ENCODE measurements around the gene SLC16A8.
"Not testable (repeated sequence)": the region's sequence is repeated elsewhere in the genome, so short reads cannot be mapped to it uniquely, and the experiment has no call there.

The SLC16A8 gene

DNA sequence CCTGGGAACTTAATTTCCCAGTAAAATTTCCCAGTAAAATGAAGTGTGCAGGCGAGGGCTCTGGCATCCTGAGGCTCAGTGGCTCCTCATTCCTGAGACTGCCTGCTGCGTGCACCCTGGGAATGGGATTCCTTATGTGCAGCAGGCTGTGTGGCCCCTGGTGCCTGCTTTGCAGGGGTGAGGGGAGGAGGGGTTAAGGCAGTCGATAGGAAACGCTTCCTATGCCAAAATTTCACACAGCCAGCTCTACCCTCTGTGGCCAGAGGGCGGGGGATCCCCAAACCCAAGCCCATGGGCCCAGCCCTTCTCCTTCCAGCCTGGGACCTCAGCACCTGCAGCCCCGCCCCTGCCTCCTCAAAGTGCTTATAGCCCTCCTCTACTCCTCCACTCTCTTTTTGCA is 38.6 kb upstream of the SLC16A8 start:
- Histone ChIP-seq H3K27me3 (ENCODE audit: insufficient read depth, low read length) (no peaks in the 10 kb centered on the region), H3K4me2 (ENCODE audit: low read length) (no peak overlapping the region), H3K4me1 (ENCODE audit: insufficient read depth, low read length, severe bottlenecking) (no peaks in the 10 kb centered on the region), H4K20me1 (ENCODE audit: insufficient read depth, low read length) (no peaks in the 10 kb centered on the region), H3K9me2 (ENCODE audit: low read depth, low read length) (no peaks in the 10 kb centered on the region), H3K4me3 (ENCODE audit: low read depth, low read length, poor library complexity, severe bottlenecking) (no peak overlapping the region), H3K9me3 (ENCODE audit: low read length) (no peaks in the 10 kb centered on the region), H3F3A (ENCODE audit: insufficient read depth, low read length) (no peaks in the 10 kb centered on the region), H3K36me3 (ENCODE audit: insufficient read depth, low read length) (no peaks in the 10 kb centered on the region), H3K79me2 (ENCODE audit: insufficient read depth, low read length) (no peaks in the 10 kb centered on the region), H2AFZ (ENCODE audit: low read length) (no peak overlapping the region), H3K27ac (ENCODE audit: low read depth, low read length, poor library complexity, severe bottlenecking) (no peak overlapping the region), H3K9ac (ENCODE audit: low read length) (no peak overlapping the region)
- TF ChIP-seq EZH2 (IDR thresholded peaks at IDR 0.05; ENCODE audit: borderline replicate concordance, low read length): no peak
- TF ChIP-seq, protein P1, sequence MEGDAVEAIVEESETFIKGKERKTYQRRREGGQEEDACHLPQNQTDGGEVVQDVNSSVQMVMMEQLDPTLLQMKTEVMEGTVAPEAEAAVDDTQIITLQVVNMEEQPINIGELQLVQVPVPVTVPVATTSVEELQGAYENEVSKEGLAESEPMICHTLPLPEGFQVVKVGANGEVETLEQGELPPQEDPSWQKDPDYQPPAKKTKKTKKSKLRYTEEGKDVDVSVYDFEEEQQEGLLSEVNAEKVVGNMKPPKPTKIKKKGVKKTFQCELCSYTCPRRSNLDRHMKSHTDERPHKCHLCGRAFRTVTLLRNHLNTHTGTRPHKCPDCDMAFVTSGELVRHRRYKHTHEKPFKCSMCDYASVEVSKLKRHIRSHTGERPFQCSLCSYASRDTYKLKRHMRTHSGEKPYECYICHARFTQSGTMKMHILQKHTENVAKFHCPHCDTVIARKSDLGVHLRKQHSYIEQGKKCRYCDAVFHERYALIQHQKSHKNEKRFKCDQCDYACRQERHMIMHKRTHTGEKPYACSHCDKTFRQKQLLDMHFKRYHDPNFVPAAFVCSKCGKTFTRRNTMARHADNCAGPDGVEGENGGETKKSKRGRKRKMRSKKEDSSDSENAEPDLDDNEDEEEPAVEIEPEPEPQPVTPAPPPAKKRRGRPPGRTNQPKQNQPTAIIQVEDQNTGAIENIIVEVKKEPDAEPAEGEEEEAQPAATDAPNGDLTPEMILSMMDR (IDR thresholded peaks at IDR 0.05; ENCODE audit: low read length): no peak

DNA sequence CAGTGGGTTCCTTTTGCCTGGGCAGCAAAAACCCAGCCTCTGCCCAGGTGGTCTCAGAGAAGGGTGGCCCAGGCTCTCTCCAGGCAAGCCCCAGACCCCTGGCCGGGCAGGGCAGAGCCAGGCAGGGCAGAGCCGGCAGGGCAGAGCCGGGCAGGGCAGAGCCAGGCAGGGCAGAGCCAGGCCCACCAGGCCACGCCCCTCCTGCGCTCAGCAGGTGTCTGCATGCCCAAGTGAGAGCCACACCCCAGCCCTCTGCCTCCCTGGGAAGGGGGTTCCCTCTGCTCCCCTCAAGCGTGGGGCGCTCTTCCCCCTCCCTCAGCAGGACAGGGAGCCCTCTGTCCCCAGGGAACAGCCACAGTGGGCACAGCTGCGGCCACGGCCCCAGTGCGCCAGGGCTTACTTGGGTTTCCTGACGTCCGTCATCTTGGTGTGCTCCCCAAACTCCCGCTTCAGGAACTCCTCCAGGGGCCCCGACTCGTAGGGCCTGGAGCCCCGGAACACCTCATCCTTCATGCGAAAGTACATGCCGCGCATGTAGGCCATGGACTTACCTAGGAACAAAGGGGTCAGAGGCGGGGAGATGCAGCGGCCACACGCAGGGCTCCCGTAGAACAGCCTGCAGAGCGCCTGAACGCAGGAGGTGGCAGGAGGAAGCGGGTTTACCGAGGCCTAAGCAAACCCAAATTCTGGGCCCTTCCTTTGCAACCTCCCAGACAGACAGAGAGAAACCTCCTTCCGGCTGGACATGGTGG is 36.6 kb upstream of the SLC16A8 start:
- Histone ChIP-seq H3K36me3 (ENCODE audit: insufficient read depth, low read length) (no peaks in the 10 kb centered on the region), H3K27ac (ENCODE audit: low read depth, low read length, poor library complexity, severe bottlenecking) (no peak overlapping the region), H3K79me2 (ENCODE audit: insufficient read depth, low read length) (no peaks in the 10 kb centered on the region), H3K9me2 (ENCODE audit: low read depth, low read length) (no peaks in the 10 kb centered on the region), H3K9me3 (ENCODE audit: low read length) (no peaks in the 10 kb centered on the region), H3K4me3 (ENCODE audit: low read depth, low read length, poor library complexity, severe bottlenecking) (no peak overlapping the region), H3K4me1 (ENCODE audit: insufficient read depth, low read length, severe bottlenecking) (no peaks in the 10 kb centered on the region), H3F3A (ENCODE audit: insufficient read depth, low read length) (no peaks in the 10 kb centered on the region), H3K4me2 (ENCODE audit: low read length) (no peak overlapping the region), H3K9ac (ENCODE audit: low read length) (no peak overlapping the region), H3K27me3 (ENCODE audit: insufficient read depth, low read length) (no peaks in the 10 kb centered on the region), H4K20me1 (ENCODE audit: insufficient read depth, low read length) (no peaks in the 10 kb centered on the region), H2AFZ (ENCODE audit: low read length) (no peak overlapping the region)
- no peak for TF ChIP-seq EZH2 (IDR thresholded peaks at IDR 0.05; ENCODE audit: borderline replicate concordance, low read length)
- TF ChIP-seq, protein P1 (IDR thresholded peaks at IDR 0.05; ENCODE audit: low read length): no peak

DNA sequence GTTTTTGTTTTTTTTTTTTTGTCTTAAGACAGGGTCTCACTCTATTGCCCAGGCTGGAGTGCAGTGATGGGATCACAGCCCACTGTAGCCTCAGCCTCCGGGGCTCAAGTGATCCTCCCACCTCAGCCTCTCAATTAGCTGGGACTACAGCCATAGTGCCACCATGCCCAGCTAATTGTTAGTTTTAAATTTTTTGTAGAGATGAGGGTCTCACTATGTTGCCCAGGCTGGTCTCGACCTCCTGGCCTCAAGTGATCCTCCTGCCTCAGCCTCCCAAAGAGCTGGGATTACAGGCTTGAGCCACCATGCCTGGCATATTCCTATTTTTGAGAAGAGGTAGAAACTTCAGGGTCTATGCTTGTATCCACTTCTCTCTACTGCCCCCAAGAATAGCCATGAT is 34.8 kb upstream of the SLC16A8 start:
- H3K36me3 ChIP-seq (ENCODE audit: insufficient read depth, low read length); H3K27me3 ChIP-seq (ENCODE audit: insufficient read depth, low read length); H3F3A ChIP-seq (ENCODE audit: insufficient read depth, low read length); H3K9me2 ChIP-seq (ENCODE audit: low read depth, low read length); H3K27ac ChIP-seq (ENCODE audit: low read depth, low read length, poor library complexity, severe bottlenecking); H4K20me1 ChIP-seq (ENCODE audit: insufficient read depth, low read length); H3K4me3 ChIP-seq (ENCODE audit: low read depth, low read length, poor library complexity, severe bottlenecking); H3K9ac ChIP-seq (ENCODE audit: low read length); H3K4me2 ChIP-seq (ENCODE audit: low read length); H2AFZ ChIP-seq (ENCODE audit: low read length); H3K4me1 ChIP-seq (ENCODE audit: insufficient read depth, low read length, severe bottlenecking); H3K9me3 ChIP-seq (ENCODE audit: low read length); H3K79me2 ChIP-seq (ENCODE audit: insufficient read depth, low read length): not testable (repeated sequence)

DNA sequence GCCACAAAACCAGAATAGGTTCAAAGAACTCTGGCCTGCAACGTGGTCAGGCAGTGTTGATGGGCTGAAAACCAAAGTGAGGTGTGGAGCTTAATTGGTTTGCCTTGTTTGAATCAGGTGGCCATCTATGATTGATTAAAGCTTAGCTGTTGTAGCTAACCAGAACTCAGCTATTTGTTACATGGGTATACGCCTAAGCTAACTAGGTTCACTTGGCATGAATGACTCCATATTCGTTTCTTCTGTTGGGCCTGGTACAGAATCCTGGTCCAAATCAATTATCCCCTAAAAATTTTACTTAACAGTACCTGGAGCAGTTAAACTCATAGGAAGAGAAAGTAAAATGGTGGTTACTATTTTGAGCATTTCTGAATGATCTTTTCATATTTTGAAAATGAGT is 34.2 kb upstream of the SLC16A8 start:
- Histone ChIP-seq H2AFZ (ENCODE audit: low read length) (no peak overlapping the region), H3K27ac (ENCODE audit: low read depth, low read length, poor library complexity, severe bottlenecking) (no peak overlapping the region), H3F3A (ENCODE audit: insufficient read depth, low read length) (no peaks in the 10 kb centered on the region), H4K20me1 (ENCODE audit: insufficient read depth, low read length) (no peaks in the 10 kb centered on the region), H3K27me3 (ENCODE audit: insufficient read depth, low read length) (no peaks in the 10 kb centered on the region), H3K36me3 (ENCODE audit: insufficient read depth, low read length) (no peaks in the 10 kb centered on the region), H3K9me2 (ENCODE audit: low read depth, low read length) (no peaks in the 10 kb centered on the region), H3K9me3 (ENCODE audit: low read length) (no peaks in the 10 kb centered on the region), H3K4me2 (ENCODE audit: low read length) (no peak overlapping the region), H3K9ac (ENCODE audit: low read length) (no peak overlapping the region), H3K4me1 (ENCODE audit: insufficient read depth, low read length, severe bottlenecking) (no peaks in the 10 kb centered on the region), H3K79me2 (ENCODE audit: insufficient read depth, low read length) (no peaks in the 10 kb centered on the region), H3K4me3 (ENCODE audit: low read depth, low read length, poor library complexity, severe bottlenecking) (no peak overlapping the region)
- no peak for TF ChIP-seq EZH2 (IDR thresholded peaks at IDR 0.05; ENCODE audit: borderline replicate concordance, low read length)
- TF ChIP-seq, protein P1 (IDR thresholded peaks at IDR 0.05; ENCODE audit: low read length): no peak

DNA sequence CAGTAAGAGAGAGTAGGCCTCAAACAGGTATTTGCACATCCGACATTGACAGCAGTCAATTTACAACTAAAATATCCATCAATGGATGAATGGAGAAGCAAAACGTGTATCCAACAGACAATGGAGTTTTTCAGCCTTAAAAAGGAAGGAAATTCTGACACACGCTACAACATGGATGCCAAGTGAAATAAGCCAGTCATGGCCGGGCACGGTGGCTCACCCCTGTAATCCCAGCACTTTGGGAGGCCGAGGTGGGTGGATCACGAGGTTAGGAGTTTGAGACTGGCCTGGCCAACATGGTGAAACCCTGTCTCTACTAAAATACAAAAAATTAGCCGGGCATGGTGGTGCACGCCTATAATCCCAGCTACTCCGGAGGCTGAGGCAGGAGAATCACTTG is 33.6 kb upstream of the SLC16A8 start:
- H3K79me2 ChIP-seq (ENCODE audit: insufficient read depth, low read length); H3K9ac ChIP-seq (ENCODE audit: low read length); H3K9me3 ChIP-seq (ENCODE audit: low read length); H3K36me3 ChIP-seq (ENCODE audit: insufficient read depth, low read length); H3K4me1 ChIP-seq (ENCODE audit: insufficient read depth, low read length, severe bottlenecking); H3K27ac ChIP-seq (ENCODE audit: low read depth, low read length, poor library complexity, severe bottlenecking); H3K4me3 ChIP-seq (ENCODE audit: low read depth, low read length, poor library complexity, severe bottlenecking); H3F3A ChIP-seq (ENCODE audit: insufficient read depth, low read length); H2AFZ ChIP-seq (ENCODE audit: low read length); H3K4me2 ChIP-seq (ENCODE audit: low read length); H4K20me1 ChIP-seq (ENCODE audit: insufficient read depth, low read length); H3K27me3 ChIP-seq (ENCODE audit: insufficient read depth, low read length); H3K9me2 ChIP-seq (ENCODE audit: low read depth, low read length): not testable (repeated sequence)

All from OCI-LY1 (cell line).